Adrenal gland (tissue), 12 donors: ENCODE results near the gene DLGAP4. TPM values are rescaled to one million over a fixed set of nuclear protein-coding genes. Genes with fewer than 3 reads are reported as not detected.
A peak's percentile ranks its signal among the peaks of the same experiment; 100 is the strongest.

Source experiments
- DNase-seq, 7 donors: peaks; one replicate each; pipeline ENCODE4 v3.0.0-alpha.2; 2019 to 2020
- H3K27ac ChIP-seq, 5 donors: fragments of 200-600 bp; sonication (generic) in 4 of 5; 1 replicate in 3 of 5; 2 replicates in 2 of 5; pipeline versions ENCODE4 v1.5.1 to v1.8.0; 2016 to 2020; ENCODE audit warnings: mild to moderate bottlenecking in 1 of 5
- H3K27me3 ChIP-seq: fragments of 200-600 bp; 2 replicates; pipeline ENCODE4 v1.8.0; 2021
- H3K36me3 ChIP-seq, 2 donors: fragments of 200-600 bp; replicated peaks in 1 of 2; 1 replicate in 1 of 2; 2 replicates in 1 of 2; pipeline versions ENCODE4 v1.5.1 to v1.8.0; 2018 to 2022
- H3K4me1 ChIP-seq, 2 donors: fragments of 200-600 bp; replicated peaks in 1 of 2; 1 replicate in 1 of 2; 2 replicates in 1 of 2; pipeline versions ENCODE4 v1.5.1 to v1.8.0; 2018 to 2021
- H3K4me3 ChIP-seq, 4 donors: fragments of 200-600 bp; sonication (generic) in 3 of 4; one replicate each; pipeline ENCODE4 v1.5.1; 2016 to 2018
- H3K9me3 ChIP-seq, 3 donors: fragments of 200-600 bp; sonication (generic) in 1 of 3; replicated peaks in 1 of 3; 1 replicate in 2 of 3; 2 replicates in 1 of 3; pipeline versions ENCODE4 v1.5.1 to v1.8.0; 2016 to 2021
- POLR2A ChIP-seq, 2 donors: fragments of 450-650 bp; IDR thresholded peaks; one replicate each; pipeline ENCODE4 v1.6.1; 2017; ENCODE audit warnings: antibody characterized with exemption in 2 of 2, mild to moderate bottlenecking in 2 of 2, moderate library complexity in 1 of 2
- WGBS, 4 donors: extraction: QIAGEN DNeasy Blood & Tissue Kit in 2 of 4; methylation state at CpG; one replicate each; pipeline versions ENCODE4 v1.1.5 to v1.1.7; 2013 to 2017; 5-methylcytosine and 5-hydroxymethylcytosine counted together
- intact Hi-C, 2 donors: fragments of 100-400 bp; cut with DNase I; formaldehyde crosslinking; loops; one replicate each; pipeline versions ENCODE4 v1.14.1 to v1.15.0; 2022 to 2023
- polyA plus RNA-seq, 3 donors: library from polyadenylated mRNA; stranded (reverse); fragments of 200-250 nt in 2 of 3; fragments of 350-450 nt in 1 of 3; fragmentation: Illumina TruSeq in 1 of 3; extraction: RNeasy Lipid Tissue Mini Kit (QIAGEN cat#74804) in 1 of 3; gene quantifications; one replicate each; pipeline ENCODE4 v1.2.3, GENCODE V29; 2013 to 2014
- total RNA-seq, 9 donors: library from RNA; depleted of rRNA in 4 of 9; stranded (reverse); fragments of >200 nt in 4 of 9; fragments of 120-200 nt in 1 of 9; fragmentation: NEBNext Ultra II Directional in 1 of 9; extraction: Animal tissue kit (Norgen Biotek cat#: 25700) in 1 of 9; gene quantifications; one replicate each; pipeline versions ENCODE4 v1.1.0 to v1.2.4, GENCODE V29; 2013 to 2023
- TF ChIP-seq, protein P1 (sequence below), 6 experiments: fragments of 450-650 bp in 4 of 6; fragments of 200-600 bp in 2 of 6; sonication (generic) in 1 of 6; IDR thresholded peaks; 1 replicate in 5 of 6; 2 replicates in 1 of 6; pipeline versions ENCODE4 v1.5.1 to v1.8.0; 2016 to 2021; ENCODE audit warnings: antibody characterized with exemption in 6 of 6, mild to moderate bottlenecking in 2 of 6, moderate library complexity in 1 of 6
- donor health status: healthy with polysubstance abuse.
- donor health status: Bipolar disorder and iron deficiency.
- donor health status: DM: yes; HTN: yes; CAD: no.
- donor health status: DM: no; HTN: no; CAD: no.
- donor health status: DM: no; HTN: no; CAD: no.
- donor health status: DM: yes; HTN: yes; CAD: no.

The DLGAP4 gene
- total and polyA plus RNA-seq, 12 donors: 13.5 to 95.2 (median 64.0) TPM

DNA sequence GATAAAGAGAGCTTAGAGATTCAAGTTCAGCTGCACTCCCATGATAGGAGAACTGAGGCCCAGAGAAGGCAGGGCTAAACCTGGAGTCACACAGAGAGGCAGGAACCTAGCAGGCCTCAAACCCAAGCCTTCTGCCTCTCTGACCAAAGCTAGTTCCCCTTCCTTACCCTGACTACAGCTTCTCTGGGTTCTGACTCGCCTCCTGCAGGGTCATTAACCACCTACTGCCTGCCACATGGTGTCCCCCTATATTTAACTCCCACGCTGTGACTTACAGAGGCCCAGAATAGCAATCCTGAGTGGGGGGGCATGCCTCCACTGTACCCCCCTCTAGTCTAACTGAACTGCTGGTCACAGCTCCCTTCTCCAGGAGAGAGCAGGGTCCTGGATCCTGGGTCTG, 84.1 kb downstream of the DLGAP4 start:
- WGBS, 4 donors: 83 to 96% (median 92%) methylated on average over 1 to 2 of the region's 2 CpGs

GRCh38 chr20:36390719-36391415, 84.7 kb downstream of the DLGAP4 start:
- intact Hi-C loops: no loop called here
- no peaks in the 10 kb centered on the region for H3K36me3 ChIP-seq
- WGBS, 4 donors: 30 to 34% (median 33%) methylated on average over 4 to 6 of the region's 6 CpGs
- peaks cover 5 to 6% of the 10 kb centered on the region in 2 donors for H3K4me1 ChIP-seq
- H3K4me3 ChIP-seq: no peak overlapping the region
- H3K27me3 ChIP-seq: no peaks in the 10 kb centered on the region
- H3K9me3 ChIP-seq: no peaks in the 10 kb centered on the region
- DNase-seq: peak in 4 of 7 donors; percentile 34 to 66 (median 44)
- H3K27ac ChIP-seq: peak overlapping the region in 2 of 5 donors; percentile 50 to 52
- TF ChIP-seq, protein P1, sequence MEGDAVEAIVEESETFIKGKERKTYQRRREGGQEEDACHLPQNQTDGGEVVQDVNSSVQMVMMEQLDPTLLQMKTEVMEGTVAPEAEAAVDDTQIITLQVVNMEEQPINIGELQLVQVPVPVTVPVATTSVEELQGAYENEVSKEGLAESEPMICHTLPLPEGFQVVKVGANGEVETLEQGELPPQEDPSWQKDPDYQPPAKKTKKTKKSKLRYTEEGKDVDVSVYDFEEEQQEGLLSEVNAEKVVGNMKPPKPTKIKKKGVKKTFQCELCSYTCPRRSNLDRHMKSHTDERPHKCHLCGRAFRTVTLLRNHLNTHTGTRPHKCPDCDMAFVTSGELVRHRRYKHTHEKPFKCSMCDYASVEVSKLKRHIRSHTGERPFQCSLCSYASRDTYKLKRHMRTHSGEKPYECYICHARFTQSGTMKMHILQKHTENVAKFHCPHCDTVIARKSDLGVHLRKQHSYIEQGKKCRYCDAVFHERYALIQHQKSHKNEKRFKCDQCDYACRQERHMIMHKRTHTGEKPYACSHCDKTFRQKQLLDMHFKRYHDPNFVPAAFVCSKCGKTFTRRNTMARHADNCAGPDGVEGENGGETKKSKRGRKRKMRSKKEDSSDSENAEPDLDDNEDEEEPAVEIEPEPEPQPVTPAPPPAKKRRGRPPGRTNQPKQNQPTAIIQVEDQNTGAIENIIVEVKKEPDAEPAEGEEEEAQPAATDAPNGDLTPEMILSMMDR (IDR thresholded peaks at IDR 0.05): no peak

More for the DNA sequence above, 84.1 kb downstream of the DLGAP4 start:
- Histone ChIP-seq H3K4me3 (no peak overlapping the region), H3K36me3 (no peaks in the 10 kb centered on the region), H3K27me3 (no peaks in the 10 kb centered on the region), H3K27ac (peak overlapping the region in 2 of 5 donors; percentile 50 to 52), H3K9me3 (no peaks in the 10 kb centered on the region), H3K4me1 (peaks cover 5 to 6% of the 10 kb centered on the region in 2 donors)
- intact Hi-C loops: no loop called here
- DNase-seq: no peak
- TF ChIP-seq POLR2A (IDR thresholded peaks at IDR 0.05): no peak
- TF ChIP-seq, protein P1 (IDR thresholded peaks at IDR 0.05): no peak

DNA sequence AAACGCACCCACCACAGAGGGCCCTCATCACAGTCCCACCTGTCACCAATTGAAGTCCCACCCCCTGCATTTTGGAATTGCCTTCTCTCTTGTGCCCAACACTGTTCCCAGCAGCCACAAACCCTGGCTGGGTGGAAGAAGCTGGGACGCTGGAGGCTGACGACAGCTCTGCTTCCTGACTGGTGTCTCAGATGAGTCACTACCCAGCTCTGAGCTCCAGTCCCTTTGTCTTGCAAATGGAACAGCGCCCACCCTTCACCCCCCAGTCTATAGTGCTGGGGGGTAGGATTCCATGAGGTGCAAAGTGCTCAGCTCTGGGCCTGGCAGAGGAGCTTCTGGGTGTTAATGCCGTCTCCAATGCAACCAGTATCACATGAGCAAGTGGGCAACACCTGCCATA, 85.3 kb downstream of the DLGAP4 start:
- DNase-seq: peak; percentile 33 to 72 (median 55)
- Histone ChIP-seq H3K36me3 (no peaks in the 10 kb centered on the region), H3K4me3 (no peak overlapping the region), H3K27me3 (no peaks in the 10 kb centered on the region), H3K27ac (peak overlapping the region in 2 of 5 donors; percentile 50 to 52), H3K4me1 (peaks cover 5 to 6% of the 10 kb centered on the region in 2 donors), H3K9me3 (no peaks in the 10 kb centered on the region)
- 20 to 25% (median 22%) methylated on average over 3 to 5 of the region's 5 CpGs for WGBS, 4 donors
- intact Hi-C loops: no loop called here
- TF ChIP-seq, protein P1 (IDR thresholded peaks at IDR 0.05): no peak
- no peak for TF ChIP-seq POLR2A (IDR thresholded peaks at IDR 0.05)

- peak overlapping the region in 1 of 5 donors; percentile 52 for H3K27ac ChIP-seq
- no peak overlapping the region for H3K4me3 ChIP-seq
- H3K4me1 ChIP-seq: peaks cover 5 to 6% of the 10 kb centered on the region in 2 donors
- TF ChIP-seq POLR2A (IDR thresholded peaks at IDR 0.05): no peak
- TF ChIP-seq, protein P1 (IDR thresholded peaks at IDR 0.05): no peak
- 55 to 77% (median 68%) methylated on average over 1 to 5 of the region's 5 CpGs for WGBS, 4 donors
- no peaks in the 10 kb centered on the region for H3K27me3 ChIP-seq
- no peaks in the 10 kb centered on the region for H3K9me3 ChIP-seq
- no peak for DNase-seq
- H3K36me3 ChIP-seq: no peaks in the 10 kb centered on the region
- intact Hi-C loops: no loop called here
Observed at GRCh38 chr20:36391955-36392354, 85.8 kb downstream of the DLGAP4 start.
